NCI-H128 (cell line): ENCODE data around the gene RCN2.

Experiments
- DNase-seq: peaks from one replicate; lab custom pipeline; 2025; ENCODE audit not compliant: unreplicated experiment; lab: John Stamatoyannopoulos, UW

Gene RCN2

DNA sequence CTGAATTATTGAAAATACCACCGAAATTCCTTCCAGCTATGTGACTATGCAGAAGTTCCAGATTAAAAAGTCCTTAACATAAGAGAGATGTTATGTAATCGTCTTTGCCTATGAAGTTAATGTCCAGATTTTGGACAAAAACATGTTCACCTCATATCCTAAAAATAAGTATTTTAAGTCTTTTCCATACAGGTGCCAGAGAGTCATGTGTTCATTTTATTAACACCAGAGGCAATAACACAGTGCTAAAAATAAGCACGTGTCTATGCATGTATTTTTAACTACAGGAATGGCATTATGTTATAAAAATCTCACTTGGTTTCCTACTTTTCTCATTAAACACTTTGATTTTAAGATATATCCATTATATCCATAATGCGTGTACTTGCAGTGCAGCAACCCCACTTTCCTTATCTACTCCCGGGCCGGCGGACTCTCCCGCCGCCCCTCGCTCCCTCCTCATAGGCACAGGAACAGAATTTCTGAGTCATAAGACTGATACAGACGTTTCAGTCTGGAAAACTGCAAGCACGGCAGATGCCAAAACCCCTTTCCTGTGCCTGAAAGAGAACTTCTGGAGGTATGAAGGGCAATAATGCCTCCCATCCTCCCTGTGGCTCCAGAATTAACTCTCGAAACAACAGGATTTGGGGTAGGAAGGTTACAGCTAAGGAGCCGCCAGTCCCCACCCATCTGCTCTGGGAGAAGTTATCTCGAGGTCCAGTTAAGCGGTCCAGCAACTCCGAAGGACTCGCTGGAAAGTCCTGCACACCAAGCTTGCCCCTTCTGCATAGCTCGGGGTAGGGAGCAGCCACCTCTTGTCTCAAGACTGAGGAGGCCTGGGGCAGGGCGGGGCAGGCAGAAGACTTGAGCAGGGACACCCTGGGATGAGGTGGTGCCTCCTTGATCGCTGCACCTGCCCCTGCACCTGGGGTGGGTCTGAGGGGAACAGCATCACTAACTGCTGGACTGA, 41.1 kb downstream of the RCN2 start:
- no peak for DNase-seq

- DNase-seq = no peak
Measured at GRCh38 chr15:76973362-76973743, 41.8 kb downstream of the RCN2 start.

- DNase-seq = no peak
Measured at GRCh38 chr15:76973906-76974305, 42.4 kb downstream of the RCN2 start.

- DNase-seq = no peak
Measured at GRCh38 chr15:76974456-76975036, 43.0 kb downstream of the RCN2 start.

GRCh38 chr15:76976141-76976540, 44.6 kb downstream of the RCN2 start:
- DNase-seq = no peak

- DNase-seq = no peak
Measured at GRCh38 chr15:76976572-76977270, 45.2 kb downstream of the RCN2 start.

- DNase-seq = no peak
Measured at GRCh38 chr15:76978522-76979330, 47.2 kb downstream of the RCN2 start.

GRCh38 chr15:76979331-76979925, 47.9 kb downstream of the RCN2 start:
- no peak for DNase-seq

DNA sequence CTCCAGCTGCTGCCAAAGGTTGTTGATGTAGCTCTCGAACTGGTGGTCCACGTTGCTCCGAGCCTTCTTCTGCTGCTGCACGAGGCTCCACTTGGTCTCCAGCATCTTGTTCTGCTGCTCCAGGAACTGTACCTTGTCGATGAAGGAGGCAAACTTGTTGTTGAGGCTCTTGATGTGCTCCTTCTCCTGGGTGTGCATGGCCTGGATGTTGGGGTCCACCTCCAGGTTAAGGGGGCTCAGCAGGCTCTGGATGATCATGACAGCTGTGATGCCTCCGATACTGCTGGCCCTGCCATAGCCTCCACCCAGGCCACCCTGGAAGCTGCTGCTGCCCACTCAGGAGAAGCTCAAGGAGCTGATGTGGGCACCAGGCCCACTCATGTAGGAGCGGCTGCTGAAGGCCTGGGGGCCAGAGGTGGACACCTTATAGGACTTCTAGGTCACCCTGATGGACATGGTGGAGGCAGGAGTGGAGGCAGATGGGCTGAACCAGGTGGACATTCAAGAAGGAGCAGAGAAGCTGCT, 48.5 kb downstream of the RCN2 start:
- no peak for DNase-seq

GRCh38 chr15:76982356-76982755, 50.8 kb downstream of the RCN2 start:
- no peak for DNase-seq

- DNase-seq = no peak
Measured at GRCh38 chr15:76982756-76983155, 51.2 kb downstream of the RCN2 start.

GRCh38 chr15:76983590-76984375, 52.2 kb downstream of the RCN2 start:
- DNase-seq = no peak

DNA sequence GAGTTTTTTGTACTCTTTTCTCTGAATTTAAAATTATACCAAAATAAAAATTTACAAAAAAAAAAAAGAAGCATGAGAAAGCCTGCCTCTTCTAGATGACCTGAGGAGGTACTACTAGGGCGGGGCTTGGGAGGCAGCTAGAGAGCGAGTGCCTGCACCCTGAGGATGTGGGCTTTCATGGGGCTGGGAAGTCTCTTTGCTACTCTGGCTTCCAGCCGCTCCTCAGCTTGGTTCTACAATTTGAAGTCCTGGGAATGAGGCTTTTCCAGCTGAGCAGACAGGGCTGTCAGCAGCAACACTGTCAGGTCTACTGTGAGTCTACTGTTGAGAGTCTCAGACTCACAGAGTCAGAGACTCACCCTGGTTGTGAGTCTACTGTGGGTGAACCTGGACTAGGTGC, 55.2 kb downstream of the RCN2 start:
- no peak for DNase-seq

- DNase-seq = no peak
Measured at GRCh38 chr15:76987276-76987675, 55.7 kb downstream of the RCN2 start.

- DNase-seq = no peak
Measured at GRCh38 chr15:76987896-76988860, 56.6 kb downstream of the RCN2 start.

DNA sequence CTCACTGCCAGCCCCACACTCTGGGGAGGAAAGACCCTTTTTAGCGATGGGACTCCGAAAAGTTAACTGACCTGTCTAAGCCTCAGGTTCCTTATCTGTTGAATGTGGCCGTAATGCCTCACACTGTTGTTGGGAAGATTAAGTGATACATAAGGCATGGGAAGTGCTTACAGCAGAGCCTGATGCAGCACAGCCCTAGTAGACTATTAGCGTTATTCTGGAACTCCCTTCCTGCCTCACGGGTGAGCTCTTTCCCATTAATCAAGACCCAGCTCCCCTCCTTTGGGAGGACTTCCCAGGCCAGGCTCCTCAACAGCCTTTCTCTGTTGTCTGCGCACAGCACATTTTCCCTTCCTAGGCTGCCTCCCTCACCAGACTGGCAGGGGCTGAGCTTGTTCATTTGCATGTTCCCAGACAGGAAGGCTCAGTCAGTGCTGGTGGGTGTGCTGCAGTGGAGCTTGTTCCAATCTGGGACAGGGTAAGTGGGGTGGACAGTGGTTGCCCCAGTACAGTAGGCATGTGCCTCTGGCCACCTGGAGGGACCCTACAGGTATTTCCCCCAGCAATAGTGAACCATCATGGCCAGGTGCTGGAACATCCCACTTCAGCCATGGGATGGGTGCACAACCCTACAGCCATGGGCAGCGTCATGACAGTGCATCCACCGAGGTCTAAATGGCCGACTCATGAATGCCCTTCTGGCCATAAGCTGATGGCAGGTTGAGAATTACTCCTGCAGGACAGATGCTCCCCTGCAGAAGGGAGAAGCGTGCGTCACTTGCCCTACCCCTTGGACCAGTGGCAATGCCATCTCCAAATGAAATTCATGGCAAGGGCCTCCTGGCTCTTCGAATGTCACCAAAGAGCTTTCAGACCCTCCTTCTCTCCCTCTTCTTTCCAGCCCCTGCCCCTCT, 57.6 kb downstream of the RCN2 start:
- DNase-seq = no peak

DNA sequence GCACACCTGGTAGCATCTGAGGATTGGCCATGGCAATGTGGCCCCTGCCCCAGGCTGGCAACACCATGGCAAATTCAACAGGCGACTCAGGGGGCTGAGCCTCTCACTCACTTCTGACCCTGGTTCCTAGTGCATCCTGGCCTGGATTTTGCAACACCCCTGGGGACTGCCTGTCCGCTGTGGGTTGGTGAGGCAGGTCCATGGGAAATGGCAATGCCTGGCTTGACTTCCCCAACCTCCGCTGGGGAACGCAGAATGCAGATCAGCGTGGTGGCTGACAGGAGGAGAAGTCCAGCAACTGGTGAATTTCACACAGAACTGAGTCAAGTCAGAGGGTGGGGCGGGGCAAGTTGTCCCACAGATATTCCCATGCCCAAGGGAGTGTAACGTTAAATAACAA, 59.5 kb downstream of the RCN2 start:
- no peak for DNase-seq
